Tibial nerve (tissue), 4 donors: ENCODE data around the gene IL1RAPL2. TPM values are rescaled to one million over a fixed set of nuclear protein-coding genes. Genes with fewer than 3 reads are reported as not detected.

Experiments used
- DNase-seq, 2 donors: peaks; one replicate each; pipeline ENCODE4 v3.0.0-alpha.2; 2019; ENCODE audit warnings: low spot score in 2 of 2
- H3K27ac ChIP-seq, 4 donors: fragments of 200-600 bp; sonication (generic) in 3 of 4; one replicate each; pipeline ENCODE4 v1.5.1; 2017 to 2019; ENCODE audit warnings: mild to moderate bottlenecking in 1 of 4
- H3K27me3 ChIP-seq, 2 donors: fragments of 200-600 bp; sonication (generic) in 1 of 2; one replicate each; pipeline versions ENCODE4 v1.5.1 to v1.6.0; 2017 to 2019
- H3K36me3 ChIP-seq, 3 donors: fragments of 200-600 bp; sonication (generic); one replicate each; pipeline ENCODE4 v1.5.1; 2018 to 2019
- H3K4me1 ChIP-seq, 4 donors: fragments of 200-600 bp; sonication (generic) in 3 of 4; one replicate each; pipeline ENCODE4 v1.5.1; 2017 to 2019
- H3K4me3 ChIP-seq, 4 donors: fragments of 200-600 bp; sonication (generic) in 3 of 4; one replicate each; pipeline ENCODE4 v1.5.1; 2017 to 2019; ENCODE audit warnings: mild to moderate bottlenecking in 1 of 4, moderate library complexity in 1 of 4
- H3K9me3 ChIP-seq, 4 donors: fragments of 200-600 bp; sonication (generic) in 3 of 4; one replicate each; pipeline ENCODE4 v1.5.1; 2017 to 2019
- CTCF ChIP-seq, 5 experiments: fragments of 200-600 bp in 3 of 5; fragments of 450-650 bp in 2 of 5; sonication (generic) in 3 of 5; IDR thresholded peaks; one replicate each; pipeline ENCODE4 v1.5.1; 2016 to 2019; ENCODE audit warnings: antibody characterized with exemption in 5 of 5, mild to moderate bottlenecking in 3 of 5, moderate library complexity in 2 of 5
- EP300 ChIP-seq, 2 donors: sonication (generic); formaldehyde crosslinking; IDR thresholded peaks; one replicate each; pipeline ENCODE4 v1.6.1; 2017; ENCODE audit warnings: antibody characterized with exemption in 2 of 2, mild to moderate bottlenecking in 1 of 2
- POLR2A ChIP-seq, 2 donors: fragments of 450-650 bp; IDR thresholded peaks; one replicate each; pipeline ENCODE4 v1.6.1; 2017; ENCODE audit warnings: antibody characterized with exemption in 2 of 2, mild to moderate bottlenecking in 2 of 2, moderate library complexity in 2 of 2
- WGBS, 2 donors: methylation state at CpG; one replicate each; pipeline ENCODE4 v1.1.5; 2018; 5-methylcytosine and 5-hydroxymethylcytosine counted together
- total RNA-seq, 4 donors: library from RNA; depleted of rRNA; stranded (reverse); fragments of >200 nt; gene quantifications; one replicate each; pipeline ENCODE4 v1.1.0, GENCODE V29; 2016

The IL1RAPL2 gene
- total RNA-seq, 4 donors from 2014 or later, result not detected

DNA sequence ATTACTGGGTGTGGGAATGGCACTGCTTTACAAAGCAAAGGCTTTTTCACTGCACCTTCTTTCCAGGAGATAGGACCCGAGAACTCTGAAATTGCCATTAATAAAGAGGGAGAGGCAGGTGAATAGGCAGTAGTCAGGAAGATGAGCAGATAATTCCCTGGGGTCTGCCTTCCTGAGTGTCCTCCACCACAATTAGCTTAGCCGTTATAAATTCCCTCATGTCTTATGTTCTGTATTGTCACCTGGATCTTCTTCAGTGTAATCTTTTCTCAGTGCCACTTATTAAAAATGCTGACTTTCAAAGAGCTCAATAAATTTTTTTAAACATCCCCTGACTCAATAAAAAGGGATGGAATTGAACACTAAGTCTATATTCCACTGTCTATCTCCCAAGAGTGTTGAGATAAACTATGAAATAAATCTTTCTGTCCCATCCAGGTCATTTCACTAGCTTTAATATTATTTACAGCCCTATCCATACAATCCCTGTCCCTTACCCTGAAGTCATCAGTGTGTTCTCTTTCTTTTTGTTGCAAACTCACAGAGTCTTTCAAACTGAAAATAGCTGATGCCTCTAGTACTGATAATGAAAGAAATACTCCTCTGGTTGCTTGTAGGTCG, 984.2 kb downstream of the IL1RAPL2 start:
- TF ChIP-seq EP300 (IDR thresholded peaks at IDR 0.05), result no peak
- TF ChIP-seq CTCF (IDR thresholded peaks at IDR 0.05), result no peak
- TF ChIP-seq POLR2A (IDR thresholded peaks at IDR 0.05), result no peak
- DNase-seq, result no peak
- no peaks in the 10 kb centered on the region for H3K27me3 ChIP-seq
- H3K4me1 ChIP-seq, result no peaks in the 10 kb centered on the region
- no peak overlapping the region for H3K4me3 ChIP-seq
- 65 to 72% methylated on average over 3 of the region's 3 CpGs for WGBS, 2 donors
- H3K36me3 ChIP-seq, result no peaks in the 10 kb centered on the region
- no peaks in the 10 kb centered on the region for H3K9me3 ChIP-seq
- no peak overlapping the region for H3K27ac ChIP-seq

- Histone ChIP-seq H3K9me3 (no peaks in the 10 kb centered on the region), H3K4me3 (no peak overlapping the region), H3K27me3 (no peaks in the 10 kb centered on the region), H3K27ac (no peak overlapping the region), H3K36me3 (no peaks in the 10 kb centered on the region), H3K4me1 (no peaks in the 10 kb centered on the region)
- DNase-seq, result no peak
- TF ChIP-seq POLR2A (IDR thresholded peaks at IDR 0.05) (no peak), CTCF (IDR thresholded peaks at IDR 0.05) (no peak), EP300 (IDR thresholded peaks at IDR 0.05) (no peak)
- 84 to 93% methylated on average over 5 of the region's 5 CpGs for WGBS, 2 donors
These were observed 986.4 kb downstream of the IL1RAPL2 start for GRCh38 chrX:105552395-105552794.

DNA sequence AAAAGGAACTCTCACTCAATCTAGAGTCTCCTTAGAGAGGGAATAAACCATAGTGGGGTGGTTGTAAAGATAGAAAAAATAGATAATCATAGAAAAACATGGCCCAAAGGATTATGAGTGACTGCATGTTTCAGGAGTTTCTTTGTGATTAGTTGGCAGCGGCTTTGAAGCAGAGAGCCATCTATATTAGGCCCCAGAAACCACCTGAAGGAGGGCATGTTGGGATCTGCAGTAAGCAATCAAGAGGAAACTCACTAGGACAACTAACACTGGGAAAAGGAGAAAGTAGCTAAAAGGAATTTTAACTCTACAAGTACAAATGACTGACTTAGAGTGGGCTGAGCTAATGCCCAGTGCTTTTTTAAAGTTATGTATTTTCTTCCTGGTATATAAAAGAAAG, 987.1 kb downstream of the IL1RAPL2 start:
- 68 to 94% methylated on average over 1 of the region's 1 CpG for WGBS, 2 donors
- TF ChIP-seq CTCF (IDR thresholded peaks at IDR 0.05) (no peak), POLR2A (IDR thresholded peaks at IDR 0.05) (no peak), EP300 (IDR thresholded peaks at IDR 0.05) (no peak)
- no peaks in the 10 kb centered on the region for H3K27me3 ChIP-seq
- H3K4me1 ChIP-seq, result no peaks in the 10 kb centered on the region
- no peak overlapping the region for H3K4me3 ChIP-seq
- no peak overlapping the region for H3K27ac ChIP-seq
- H3K9me3 ChIP-seq, result no peaks in the 10 kb centered on the region
- H3K36me3 ChIP-seq, result no peaks in the 10 kb centered on the region
- DNase-seq, result no peak

DNA sequence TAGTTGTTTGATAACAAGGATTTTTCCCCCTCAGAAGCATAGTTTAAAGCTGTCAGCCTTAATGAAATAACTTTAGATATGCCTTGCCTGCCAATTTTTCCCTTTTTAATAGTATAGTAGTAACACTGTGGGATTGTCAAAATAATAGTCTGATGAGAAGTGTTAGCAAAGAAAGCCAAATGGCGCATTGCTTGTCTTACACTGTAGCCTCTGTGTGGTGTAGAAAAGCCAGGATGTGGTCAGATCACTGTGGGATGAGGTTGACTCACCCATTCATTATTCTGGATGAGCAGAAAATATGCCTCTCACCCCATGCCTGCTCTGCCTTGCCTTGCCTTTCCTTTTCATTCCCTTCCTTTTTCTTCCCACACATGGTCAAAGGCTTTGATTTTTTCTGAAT, 998.5 kb downstream of the IL1RAPL2 start:
- DNase-seq, result no peak
- Histone ChIP-seq H3K36me3 (no peaks in the 10 kb centered on the region), H3K4me1 (no peaks in the 10 kb centered on the region), H3K27ac (no peak overlapping the region), H3K27me3 (peaks cover 0 to 10% of the 10 kb centered on the region in 2 donors), H3K4me3 (no peak overlapping the region), H3K9me3 (no peaks in the 10 kb centered on the region)
- 48 to 51% methylated on average over 1 of the region's 1 CpG for WGBS, 2 donors
- TF ChIP-seq CTCF (IDR thresholded peaks at IDR 0.05) (no peak), EP300 (IDR thresholded peaks at IDR 0.05) (no peak)

DNA sequence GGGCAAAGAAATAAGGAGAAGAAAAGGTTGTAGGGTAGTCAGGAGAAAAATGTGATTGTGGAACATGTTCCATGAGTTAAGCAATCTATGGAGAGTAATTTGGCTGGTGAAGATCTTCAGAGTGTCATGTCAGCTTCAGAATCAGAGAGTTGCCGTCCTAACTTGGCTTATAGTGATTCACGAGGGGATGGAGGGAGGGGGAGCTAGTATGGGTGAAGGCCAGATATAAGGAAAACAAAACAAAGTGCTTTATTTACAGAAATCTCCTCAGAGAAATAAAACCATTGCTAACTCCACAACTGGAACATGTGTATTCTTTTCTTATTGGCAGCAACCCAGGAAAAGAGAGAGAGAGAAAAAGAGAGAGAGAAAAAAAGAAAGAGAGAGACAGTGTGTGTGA, 999.9 kb downstream of the IL1RAPL2 start:
- no peak for DNase-seq
- WGBS, 2 donors, result 31 to 32% methylated on average over 2 of the region's 2 CpGs
- TF ChIP-seq CTCF (IDR thresholded peaks at IDR 0.05) (no peak), EP300 (IDR thresholded peaks at IDR 0.05) (no peak), POLR2A (IDR thresholded peaks at IDR 0.05) (no peak)
- no peak overlapping the region for H3K27ac ChIP-seq
- no peaks in the 10 kb centered on the region for H3K4me1 ChIP-seq
- H3K9me3 ChIP-seq, result no peaks in the 10 kb centered on the region
- H3K36me3 ChIP-seq, result no peaks in the 10 kb centered on the region
- no peak overlapping the region for H3K4me3 ChIP-seq
- no peaks in the 10 kb centered on the region for H3K27me3 ChIP-seq
